ENCODE data around the gene RNF2.
"Not testable (repeated sequence)": the region's sequence is repeated elsewhere in the genome, so short reads cannot be mapped to it uniquely, and the experiment has no call there.

Gene RNF2

GRCh38 chr1:185049670-185050069, 4.3 kb downstream of the RNF2 start:
- no peak for DNase-seq (ENCODE audit: extremely low read depth in 1 of 2, low read depth in 1 of 2)

- DNase-seq (ENCODE audit: extremely low read depth in 1 of 2, low read depth in 1 of 2) = no peak
These were observed 5.6 kb downstream of the RNF2 start for GRCh38 chr1:185050823-185051451.

- no peak for DNase-seq (ENCODE audit: extremely low read depth in 1 of 2, low read depth in 1 of 2)
These were observed 7.8 kb downstream of the RNF2 start for GRCh38 chr1:185053204-185053603.

GRCh38 chr1:185054365-185055060, 9.2 kb downstream of the RNF2 start:
- DNase-seq (ENCODE audit: extremely low read depth in 1 of 2, low read depth in 1 of 2) = no peak

- DNase-seq (ENCODE audit: extremely low read depth in 1 of 2, low read depth in 1 of 2) = no peak
These were observed 12.8 kb downstream of the RNF2 start for GRCh38 chr1:185058110-185058509.

GRCh38 chr1:185058876-185059275, 13.5 kb downstream of the RNF2 start:
- no peak for DNase-seq (ENCODE audit: extremely low read depth in 1 of 2, low read depth in 1 of 2)

GRCh38 chr1:185059950-185060571, 14.7 kb downstream of the RNF2 start:
- no peak for DNase-seq (ENCODE audit: extremely low read depth in 1 of 2, low read depth in 1 of 2)

- no peak for DNase-seq (ENCODE audit: extremely low read depth in 1 of 2, low read depth in 1 of 2)
These were observed 17.5 kb downstream of the RNF2 start for GRCh38 chr1:185062710-185063370.

GRCh38 chr1:185063719-185064118, 18.4 kb downstream of the RNF2 start:
- no peak for DNase-seq (ENCODE audit: extremely low read depth in 1 of 2, low read depth in 1 of 2)

GRCh38 chr1:185065006-185065405, 19.6 kb downstream of the RNF2 start:
- DNase-seq (ENCODE audit: extremely low read depth in 1 of 2, low read depth in 1 of 2) = not testable (repeated sequence)

GRCh38 chr1:185066181-185066580, 20.8 kb downstream of the RNF2 start:
- no peak for DNase-seq (ENCODE audit: extremely low read depth in 1 of 2, low read depth in 1 of 2)

- no peak for DNase-seq (ENCODE audit: extremely low read depth in 1 of 2, low read depth in 1 of 2)
These were observed 23.0 kb downstream of the RNF2 start for GRCh38 chr1:185068341-185068740.

GRCh38 chr1:185069202-185069772, 23.9 kb downstream of the RNF2 start:
- DNase-seq (ENCODE audit: extremely low read depth in 1 of 2, low read depth in 1 of 2) = no peak

GRCh38 chr1:185070051-185070450, 24.7 kb downstream of the RNF2 start:
- DNase-seq (ENCODE audit: extremely low read depth in 1 of 2, low read depth in 1 of 2) = no peak

- DNase-seq (ENCODE audit: extremely low read depth in 1 of 2, low read depth in 1 of 2) = no peak
These were observed 28.4 kb downstream of the RNF2 start for GRCh38 chr1:185073725-185074124.

GRCh38 chr1:185074307-185074706, 28.9 kb downstream of the RNF2 start:
- DNase-seq (ENCODE audit: extremely low read depth in 1 of 2, low read depth in 1 of 2) = no peak

- no peak for DNase-seq (ENCODE audit: extremely low read depth in 1 of 2, low read depth in 1 of 2)
These were observed 30.1 kb downstream of the RNF2 start for GRCh38 chr1:185075476-185075875.

- DNase-seq (ENCODE audit: extremely low read depth in 1 of 2, low read depth in 1 of 2) = no peak
These were observed 32.0 kb downstream of the RNF2 start for GRCh38 chr1:185077374-185077773.

- DNase-seq (ENCODE audit: extremely low read depth in 1 of 2, low read depth in 1 of 2) = no peak
These were observed 35.1 kb downstream of the RNF2 start for GRCh38 chr1:185080422-185080821.

- DNase-seq (ENCODE audit: extremely low read depth in 1 of 2, low read depth in 1 of 2) = no peak
These were observed 38.5 kb downstream of the RNF2 start for GRCh38 chr1:185083818-185084217.

- no peak for DNase-seq (ENCODE audit: extremely low read depth in 1 of 2, low read depth in 1 of 2)
These were observed 41.7 kb downstream of the RNF2 start for GRCh38 chr1:185087101-185087500.
